Measurements from ENCODE around the gene RASD2.
"Not testable (repeated sequence)": the region's sequence is repeated elsewhere in the genome, so short reads cannot be mapped to it uniquely, and the experiment has no call there.

Gene RASD2

DNA sequence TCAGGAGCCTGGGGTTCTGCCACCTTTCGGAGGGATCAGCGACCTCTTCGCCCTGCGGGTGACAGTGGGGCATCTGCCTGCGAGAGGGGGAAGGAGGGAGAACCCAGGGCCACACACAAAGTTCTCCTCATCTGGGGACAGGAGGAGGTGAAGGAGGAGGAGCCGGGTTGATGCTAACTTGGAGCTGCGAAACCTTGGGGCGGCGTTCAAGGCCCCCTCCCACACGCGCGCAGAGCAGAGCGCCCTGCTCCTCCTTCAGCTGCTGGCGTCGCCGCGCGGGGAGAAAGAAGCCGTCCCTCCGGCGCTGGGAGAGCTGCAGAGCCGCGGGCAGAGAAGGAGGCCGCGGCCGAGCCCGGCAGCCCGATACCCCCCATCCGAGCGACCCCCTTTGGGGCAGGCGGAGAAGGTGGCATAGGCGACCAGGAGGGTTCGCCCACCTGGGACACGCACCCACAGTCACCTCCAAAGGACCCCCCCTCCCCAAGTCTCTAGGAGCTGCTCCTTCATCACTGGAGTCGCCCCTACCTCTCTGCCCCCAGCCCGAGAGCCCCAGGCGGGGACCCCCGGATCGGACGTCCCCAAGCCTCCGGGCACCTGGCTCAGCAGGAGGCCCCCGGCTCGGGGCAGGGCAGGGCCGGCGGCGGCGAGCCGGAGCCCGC lies at the start of gene RASD2:
RASD2 (plus strand) TSS at position 237 of the 659 bp plus-strand sequence. CDS start 5,979 bp downstream, outside the sequence.
- DNase-seq (ENCODE audit: low read depth, low spot score) = no peak
- H3K27ac ChIP-seq = no peak within 1 kb of the TSS

GRCh38 chr22:35491061-35491907 lies 49.3 kb upstream of the RASD2 start:
- not testable (repeated sequence) for DNase-seq (ENCODE audit: low read depth, low spot score)

DNA sequence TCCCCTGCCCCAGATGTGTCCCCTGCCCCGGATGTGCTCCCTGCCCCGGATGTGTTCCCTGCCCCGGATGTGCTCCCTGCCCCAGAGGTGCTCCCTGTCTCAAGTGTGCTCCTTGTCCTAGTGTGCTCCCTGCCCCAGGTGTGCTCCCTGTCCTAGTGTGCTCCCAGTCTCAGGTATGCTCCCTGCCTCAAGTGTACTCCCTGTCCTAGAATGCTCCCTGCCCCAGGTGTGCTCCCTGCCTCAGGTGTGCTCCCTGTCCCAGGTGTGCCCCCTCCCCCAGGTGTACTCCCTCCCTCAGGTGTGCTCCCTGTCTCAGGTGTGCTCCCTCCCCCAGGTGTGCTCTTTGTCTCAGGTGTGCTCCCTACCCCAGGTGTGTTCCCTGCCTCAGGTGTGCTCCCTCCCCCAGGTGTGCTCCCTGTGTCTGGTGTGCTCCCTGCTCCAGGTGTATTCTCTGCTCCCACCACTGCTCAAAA lies 48.7 kb upstream of the RASD2 start:
- DNase-seq (ENCODE audit: low read depth, low spot score) = no peak
- H3K27ac ChIP-seq = no peak overlapping the region

More at GRCh38 chr22:35491061-35491907, 49.3 kb upstream of the RASD2 start:
- not testable (repeated sequence) for H3K27ac ChIP-seq

DNA sequence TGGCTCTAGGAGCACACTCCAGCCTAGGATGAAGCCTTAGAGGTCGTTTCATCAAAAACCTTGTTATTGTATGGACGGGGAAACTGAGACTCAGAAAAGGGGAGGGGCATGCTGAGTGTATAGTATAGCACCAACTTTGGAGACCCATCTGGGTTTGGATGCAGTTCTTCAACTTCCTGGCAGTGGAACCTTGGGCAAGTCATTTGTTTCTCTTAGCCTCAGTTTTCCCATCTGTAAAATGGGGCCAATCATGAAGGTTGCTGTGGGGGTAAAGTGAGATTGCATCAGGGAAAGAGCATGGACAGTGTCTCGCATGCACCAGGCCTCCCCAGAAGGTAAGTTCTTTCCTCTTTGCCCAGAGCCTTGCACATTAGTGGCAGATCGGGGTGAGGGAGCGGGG lies 47.6 kb upstream of the RASD2 start:
- H3K27ac ChIP-seq = no peak overlapping the region
- DNase-seq (ENCODE audit: low read depth, low spot score) = no peak

GRCh38 chr22:35495711-35496110 lies 44.9 kb upstream of the RASD2 start:
- DNase-seq (ENCODE audit: low read depth, low spot score); H3K27ac ChIP-seq: not testable (repeated sequence)

GRCh38 chr22:35496768-35497312 lies 43.8 kb upstream of the RASD2 start:
- H3K27ac ChIP-seq = no peak overlapping the region
- DNase-seq (ENCODE audit: low read depth, low spot score) = no peak

DNA sequence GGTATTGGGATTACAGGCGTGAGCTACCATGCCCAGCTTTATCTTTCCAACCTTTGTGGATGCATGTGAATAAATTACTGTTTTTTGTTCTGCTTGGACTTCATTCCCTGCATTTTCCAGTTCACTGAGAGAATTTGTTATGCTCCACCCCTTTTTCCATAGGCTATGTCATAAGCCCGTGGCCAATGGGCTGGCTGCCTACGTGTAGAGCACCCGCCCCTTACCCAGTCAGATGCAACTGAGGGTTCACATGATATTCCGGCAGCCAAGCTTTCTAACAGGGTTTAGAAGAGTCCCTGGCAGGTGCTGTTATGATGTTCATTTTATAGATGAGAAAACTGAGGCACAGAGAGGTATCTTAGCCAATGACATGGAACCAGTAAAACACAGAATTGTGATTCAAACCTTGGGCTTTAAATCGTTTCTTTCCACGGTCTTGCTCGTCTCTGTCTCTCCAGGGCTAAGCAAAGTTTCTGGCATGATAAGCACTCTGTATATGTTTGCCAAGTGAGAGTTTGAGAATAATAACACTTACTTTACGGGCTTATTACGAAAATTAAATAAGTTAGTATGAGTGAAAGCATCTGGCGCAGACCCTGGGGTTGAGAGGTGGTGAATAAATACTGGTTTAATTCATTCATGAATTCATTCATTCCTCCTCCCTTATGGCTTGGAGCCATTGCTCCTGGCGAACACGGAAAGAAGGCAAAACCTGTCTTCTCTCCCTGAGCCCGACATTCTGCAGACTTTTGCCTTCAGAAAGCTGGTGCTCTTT lies 42.4 kb upstream of the RASD2 start:
- H3K27ac ChIP-seq = no peak overlapping the region
- DNase-seq (ENCODE audit: low read depth, low spot score) = no peak

DNA sequence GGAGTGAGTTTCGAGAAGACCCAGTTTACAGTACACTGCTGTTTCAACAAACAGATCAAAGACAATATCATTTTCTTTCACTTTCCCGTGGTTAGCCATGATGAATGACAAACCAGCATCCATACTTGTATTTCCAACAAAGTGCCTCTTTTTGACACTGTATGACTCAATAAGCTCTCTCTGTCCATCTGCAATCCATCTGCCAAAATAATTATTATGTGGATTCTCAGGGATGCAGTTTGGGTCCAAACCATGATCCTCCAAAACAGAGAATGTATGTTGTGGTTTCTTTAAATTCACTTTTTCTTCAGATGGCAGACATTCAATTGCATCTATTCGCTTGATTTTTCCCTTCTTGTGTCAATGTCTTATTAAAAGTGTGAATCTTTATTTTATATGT lies 37.8 kb upstream of the RASD2 start:
- H3K27ac ChIP-seq = no peak overlapping the region
- DNase-seq (ENCODE audit: low read depth, low spot score) = no peak

GRCh38 chr22:35505399-35506258 lies 35.0 kb upstream of the RASD2 start:
- no peak overlapping the region for H3K27ac ChIP-seq
- DNase-seq (ENCODE audit: low read depth, low spot score) = no peak

GRCh38 chr22:35506259-35506570 lies 34.4 kb upstream of the RASD2 start:
- DNase-seq (ENCODE audit: low read depth, low spot score) = peak; percentile 5
- no peak overlapping the region for H3K27ac ChIP-seq

- H3K27ac ChIP-seq; DNase-seq (ENCODE audit: low read depth, low spot score): not testable (repeated sequence)
Measured at GRCh38 chr22:35507851-35508250, 32.8 kb upstream of the RASD2 start.

GRCh38 chr22:35509451-35509850 lies 31.2 kb upstream of the RASD2 start:
- no peak overlapping the region for H3K27ac ChIP-seq
- no peak for DNase-seq (ENCODE audit: low read depth, low spot score)

DNA sequence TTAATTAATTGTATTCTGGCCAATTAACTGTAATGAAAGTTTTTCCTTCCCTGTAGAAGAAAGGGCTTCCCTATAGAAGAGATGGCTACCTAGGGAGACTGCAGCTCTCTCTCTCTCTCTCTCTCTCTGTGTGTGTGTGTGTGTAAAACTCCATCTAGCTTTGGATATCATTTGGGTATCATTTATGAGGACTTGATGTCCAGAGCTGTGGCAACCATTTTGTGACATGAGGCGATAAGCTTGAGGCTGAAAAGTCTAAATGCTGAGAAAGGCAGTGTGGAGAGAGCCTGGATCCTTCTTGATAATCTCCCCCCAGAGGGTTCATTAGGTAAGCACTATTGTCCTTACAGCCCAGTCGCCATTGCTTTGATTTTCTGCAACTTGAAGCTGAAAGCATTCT lies 30.7 kb upstream of the RASD2 start:
- no peak for DNase-seq (ENCODE audit: low read depth, low spot score)
- no peak overlapping the region for H3K27ac ChIP-seq

DNA sequence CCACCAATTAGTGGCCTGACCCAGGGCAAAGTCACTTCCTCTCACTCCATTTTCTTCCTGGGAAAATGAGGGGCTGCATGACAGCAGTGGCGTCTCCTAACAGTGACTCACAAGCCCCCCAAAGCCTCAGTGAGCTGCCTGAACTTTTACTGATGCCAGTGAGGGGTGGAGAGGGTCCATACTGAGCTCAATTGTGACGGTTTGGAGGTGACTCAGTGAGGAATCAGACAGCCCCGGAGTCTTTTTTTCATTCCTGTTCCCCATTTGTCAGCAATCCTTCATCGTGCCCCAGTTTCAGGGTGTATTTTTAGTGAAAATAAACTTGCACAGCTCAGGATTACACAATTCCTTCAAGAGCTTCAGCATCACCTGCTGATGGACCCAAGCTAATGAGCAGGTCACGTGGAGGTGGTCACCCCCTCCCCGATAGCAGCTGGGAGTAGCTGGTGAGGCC lies 30.1 kb upstream of the RASD2 start:
- no peak overlapping the region for H3K27ac ChIP-seq
- no peak for DNase-seq (ENCODE audit: low read depth, low spot score)

DNA sequence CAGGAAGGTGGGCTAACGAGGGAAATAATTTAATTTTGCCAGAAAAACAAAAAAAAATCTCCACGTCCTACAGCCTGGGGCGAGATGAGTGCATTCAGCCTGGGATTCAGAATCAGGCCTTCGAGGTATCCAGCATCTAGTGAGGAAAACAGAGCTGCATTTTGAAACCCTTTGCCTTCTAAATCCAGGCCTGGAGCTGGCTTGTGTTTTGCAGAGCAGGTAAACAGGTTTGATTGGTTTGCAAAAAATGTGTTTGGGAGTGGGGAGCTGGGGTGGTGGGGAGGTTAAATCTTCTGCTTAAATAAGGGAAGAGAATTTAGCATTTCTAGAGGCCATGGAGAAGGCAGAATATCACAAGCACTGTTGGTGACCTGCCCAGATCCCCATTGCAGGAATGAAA lies 29.7 kb upstream of the RASD2 start:
- no peak for DNase-seq (ENCODE audit: low read depth, low spot score)
- no peak overlapping the region for H3K27ac ChIP-seq

- no peak for DNase-seq (ENCODE audit: low read depth, low spot score)
- peak overlapping the region; percentile 40 for H3K27ac ChIP-seq
Measured at GRCh38 chr22:35514366-35514765, 26.3 kb upstream of the RASD2 start.

- not testable (repeated sequence) for DNase-seq (ENCODE audit: low read depth, low spot score)
Measured at GRCh38 chr22:35515952-35516351, 24.7 kb upstream of the RASD2 start.

DNA sequence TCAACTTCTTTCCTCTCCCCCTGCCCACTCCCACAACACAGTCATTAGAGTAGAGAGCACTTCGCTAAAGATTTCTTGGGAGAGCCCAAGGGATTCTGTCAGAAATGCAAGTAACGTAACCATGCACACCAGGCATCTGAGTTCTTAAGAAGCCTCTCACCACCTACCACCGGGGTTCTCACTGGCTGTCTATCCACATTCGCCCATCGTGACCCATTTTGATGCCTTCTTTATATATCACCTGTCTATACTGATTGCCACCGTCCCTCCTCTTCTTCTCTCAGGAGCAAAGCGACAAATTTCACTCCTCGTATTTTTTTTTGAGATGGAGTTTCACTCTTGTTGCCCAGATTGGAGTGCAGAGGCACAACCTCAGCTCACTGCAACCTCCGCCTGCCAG lies 23.9 kb upstream of the RASD2 start:
- H3K27ac ChIP-seq = no peak overlapping the region
- no peak for DNase-seq (ENCODE audit: low read depth, low spot score)

More at GRCh38 chr22:35515952-35516351, 24.7 kb upstream of the RASD2 start:
- H3K27ac ChIP-seq = not testable (repeated sequence)

DNA sequence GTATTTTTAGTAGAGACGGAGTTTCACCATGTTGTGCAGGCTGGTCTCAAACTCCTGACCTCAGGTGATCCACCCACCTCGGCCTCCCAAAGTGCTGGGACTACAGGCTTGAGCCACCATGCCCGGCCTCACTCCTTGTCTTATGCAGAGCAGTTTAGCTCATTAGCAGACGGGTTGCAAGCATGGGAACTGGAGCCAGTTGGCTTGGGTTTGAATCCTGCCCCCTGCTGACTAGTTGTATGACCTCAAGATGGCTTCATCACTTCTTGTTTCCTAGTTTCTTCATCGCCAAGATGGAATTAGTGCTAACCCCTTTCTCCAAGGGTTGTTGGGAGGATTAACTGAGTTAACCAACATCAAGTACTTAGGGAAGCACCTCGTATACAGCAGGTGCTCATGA lies 23.4 kb upstream of the RASD2 start:
- no peak overlapping the region for H3K27ac ChIP-seq
- DNase-seq (ENCODE audit: low read depth, low spot score) = no peak
